T-helper 17 cell (primary cell): ENCODE results near the gene SNRPD3. TPM values are rescaled to one million over a fixed set of nuclear protein-coding genes. Genes with fewer than 3 reads are reported as not detected.

Experiments used
- ATAC-seq: fragments of 150-1000 bp; cut with Tn5 transposase; 2 replicates; pipeline ENCODE4 v1.10.0; 2021; ENCODE audit warnings: mild to moderate bottlenecking, moderate library complexity
- DNase-seq, 3 donors: peaks; one replicate each; pipeline versions ENCODE4 v3.0.0 to v3.0.0-alpha.2; 2020 to 2021
- H3K9me3 ChIP-seq: one replicate; pipeline ENCODE4 v1.7.0; 2013; ENCODE audit warnings: low read length, mild to moderate bottlenecking; ENCODE audit not compliant: control insufficient read depth, poor library complexity, severe bottlenecking
- H3K27ac Mint-ChIP-seq: one replicate; pipeline ENCODE4 v1.8.0; 2022; ENCODE audit warnings: mild to moderate bottlenecking, moderate library complexity, mixed read lengths
- H3K27me3 Mint-ChIP-seq: one replicate; pipeline ENCODE4 v1.8.0; 2022; ENCODE audit warnings: mixed read lengths
- H3K36me3 Mint-ChIP-seq: one replicate; pipeline ENCODE4 v1.8.0; 2022; ENCODE audit warnings: low read depth, mixed read lengths
- H3K4me1 Mint-ChIP-seq: one replicate; pipeline ENCODE4 v1.8.0; 2022; ENCODE audit warnings: mild to moderate bottlenecking, mixed read lengths
- H3K4me3 Mint-ChIP-seq: one replicate; pipeline ENCODE4 v1.8.0; 2022; ENCODE audit warnings: mild to moderate bottlenecking, moderate library complexity, mixed read lengths
- total RNA-seq, 4 donors: library from RNA in 2 of 4; stranded (reverse) in 2 of 4; gene quantifications; one replicate each; pipeline ENCODE4 v1.2.3 and lab custom pipeline; 2022 to 2026

SNRPD3 gene
- total RNA-seq, 2 donors from 2014 or later = 35.2 to 41.2 TPM

- H3K27ac Mint-ChIP-seq = no peak overlapping the region
- no peak overlapping the region for H3K4me3 Mint-ChIP-seq
- no peaks in the 10 kb centered on the region for H3K27me3 Mint-ChIP-seq
- H3K36me3 Mint-ChIP-seq = no peaks in the 10 kb centered on the region
- H3K9me3 ChIP-seq = no peaks in the 10 kb centered on the region
- H3K4me1 Mint-ChIP-seq = no peaks in the 10 kb centered on the region
- no peak for ATAC-seq
- DNase-seq = no peak
Measured at GRCh38 chr22:24584871-24585411, 29.1 kb downstream of the SNRPD3 start.

- H3K4me1 Mint-ChIP-seq = no peaks in the 10 kb centered on the region
- no peak overlapping the region for H3K27ac Mint-ChIP-seq
- H3K4me3 Mint-ChIP-seq = no peak overlapping the region
- DNase-seq (no peak), ATAC-seq (no peak)
- H3K27me3 Mint-ChIP-seq = no peaks in the 10 kb centered on the region
- no peaks in the 10 kb centered on the region for H3K36me3 Mint-ChIP-seq
- no peaks in the 10 kb centered on the region for H3K9me3 ChIP-seq
Measured at GRCh38 chr22:24585461-24585860, 29.7 kb downstream of the SNRPD3 start.

DNA sequence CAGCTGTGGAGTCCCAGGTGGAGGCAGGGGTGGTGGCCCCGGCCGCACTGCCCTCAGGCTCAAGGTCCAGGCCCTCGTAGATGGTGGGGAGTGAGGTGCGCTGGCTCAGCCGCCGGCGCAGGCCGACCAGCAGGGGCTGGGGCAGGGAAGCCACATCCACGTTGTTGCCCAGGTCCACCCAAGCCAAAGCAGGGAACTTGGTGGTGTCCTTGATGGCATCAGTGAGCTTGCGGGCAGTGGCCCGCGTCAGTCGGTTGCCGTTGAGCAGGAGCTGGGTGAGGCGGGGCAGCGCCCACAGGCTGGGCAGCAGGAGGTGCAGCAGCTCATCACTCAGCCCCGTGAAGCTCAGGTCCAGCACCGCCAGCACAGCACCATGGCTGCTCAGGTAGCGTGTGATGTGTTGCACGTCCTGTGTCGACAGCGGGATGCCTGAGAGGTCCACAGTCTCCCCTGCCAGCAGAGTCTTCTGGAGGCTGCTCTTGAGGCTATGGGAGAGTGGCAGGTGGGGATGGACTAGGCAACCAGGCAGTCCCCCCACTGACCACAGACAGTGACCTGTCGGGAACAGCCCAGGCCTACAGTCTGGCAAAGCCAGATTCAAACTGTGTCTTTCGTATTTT, 30.2 kb downstream of the SNRPD3 start:
- DNase-seq = no peak
- ATAC-seq = no peak
- Mint-ChIP-seq H3K36me3 (no peaks in the 10 kb centered on the region), H3K27me3 (no peaks in the 10 kb centered on the region), H3K27ac (no peak overlapping the region), H3K4me3 (no peak overlapping the region), H3K4me1 (no peaks in the 10 kb centered on the region)
- no peaks in the 10 kb centered on the region for H3K9me3 ChIP-seq

DNA sequence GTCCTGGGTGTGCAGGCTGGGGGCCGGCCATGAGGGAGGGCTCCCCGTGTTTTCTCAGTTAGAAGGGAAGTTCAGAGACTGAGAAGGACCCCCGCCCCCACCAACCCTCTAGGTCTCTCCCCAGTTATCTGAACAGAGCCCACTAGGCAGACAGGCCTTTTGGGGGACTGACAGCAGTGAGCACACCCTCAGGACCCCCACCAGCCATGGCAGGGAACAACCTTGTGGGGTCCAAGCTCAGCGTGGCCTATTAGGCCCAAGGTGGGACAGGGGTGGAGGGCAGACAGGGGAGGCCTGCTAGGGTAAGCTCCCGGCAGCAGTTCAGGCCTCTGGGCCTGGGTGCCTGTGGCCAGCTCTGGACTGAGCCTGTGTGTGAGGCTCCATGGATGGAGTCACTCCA, 31.5 kb downstream of the SNRPD3 start:
- Mint-ChIP-seq H3K27me3 (no peaks in the 10 kb centered on the region), H3K4me3 (no peak overlapping the region), H3K4me1 (peaks cover 3% of the 10 kb centered on the region), H3K27ac (no peak overlapping the region), H3K36me3 (no peaks in the 10 kb centered on the region)
- DNase-seq = no peak
- no peaks in the 10 kb centered on the region for H3K9me3 ChIP-seq
- no peak for ATAC-seq

DNA sequence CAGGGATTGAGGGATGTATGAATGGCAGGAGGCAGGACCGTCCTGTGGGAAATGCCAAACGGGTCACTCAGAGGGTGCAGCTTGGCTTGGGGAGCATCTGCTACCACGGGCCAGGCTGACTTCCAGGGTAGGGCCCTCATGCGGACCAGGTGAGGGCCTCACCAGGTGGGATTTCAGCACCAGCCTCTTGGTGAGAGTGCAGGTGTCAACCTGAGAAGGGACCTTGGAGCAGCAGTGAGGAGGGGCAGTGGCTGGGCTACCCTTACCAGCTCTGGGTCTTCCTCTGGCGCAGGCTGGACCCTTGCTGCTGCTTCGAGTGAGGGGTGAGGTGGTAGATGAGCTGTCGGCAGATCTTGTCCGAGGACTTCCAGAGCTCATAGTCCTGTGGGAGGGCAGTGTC, 32.1 kb downstream of the SNRPD3 start:
- H3K36me3 Mint-ChIP-seq = no peaks in the 10 kb centered on the region
- H3K9me3 ChIP-seq = no peaks in the 10 kb centered on the region
- no peaks in the 10 kb centered on the region for H3K27me3 Mint-ChIP-seq
- peaks cover 5% of the 10 kb centered on the region for H3K4me1 Mint-ChIP-seq
- H3K4me3 Mint-ChIP-seq = no peak overlapping the region
- no peak overlapping the region for H3K27ac Mint-ChIP-seq
- DNase-seq = no peak
- ATAC-seq = no peak

- Mint-ChIP-seq H3K36me3 (no peaks in the 10 kb centered on the region), H3K27ac (no peak overlapping the region), H3K27me3 (no peaks in the 10 kb centered on the region), H3K4me3 (no peak overlapping the region), H3K4me1 (peaks cover 5% of the 10 kb centered on the region)
- no peak for DNase-seq
- ATAC-seq = no peak
- H3K9me3 ChIP-seq = no peaks in the 10 kb centered on the region
Measured at GRCh38 chr22:24588381-24588756, 32.6 kb downstream of the SNRPD3 start.

DNA sequence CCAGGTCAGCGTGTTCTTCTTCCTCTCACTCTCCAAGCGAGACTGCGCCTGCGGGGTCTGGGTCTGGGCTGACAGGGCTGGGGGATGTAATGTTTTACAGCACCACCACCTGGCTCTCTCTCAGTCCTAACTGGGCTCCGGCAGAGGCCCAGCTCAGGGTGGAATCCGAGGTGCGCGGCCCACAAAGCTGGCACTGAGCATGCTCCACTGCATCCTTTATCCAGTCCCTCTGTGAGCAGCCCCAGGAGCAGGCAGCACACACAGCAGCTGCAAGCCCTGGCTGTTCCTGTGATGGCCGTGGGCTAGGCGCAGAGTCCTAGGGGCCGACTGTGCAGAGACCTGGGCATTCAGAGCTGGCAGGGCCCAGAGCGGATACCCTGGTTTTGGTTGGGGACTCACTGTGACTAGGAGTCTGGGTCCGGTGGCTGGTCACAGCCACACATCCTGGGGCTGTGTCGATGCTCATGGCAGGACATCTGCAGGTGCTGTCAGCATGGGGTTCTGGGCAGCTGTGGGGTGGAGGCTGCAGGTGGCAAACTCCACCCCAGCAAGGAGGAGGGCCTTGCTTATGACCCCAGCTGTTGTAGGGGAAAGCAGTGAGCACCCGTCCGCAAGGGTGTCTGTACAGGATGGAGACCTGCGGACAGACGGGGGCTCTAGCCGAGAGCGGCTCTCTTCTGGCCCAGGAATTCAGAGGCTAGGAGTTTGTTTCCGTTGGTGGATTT, 33.1 kb downstream of the SNRPD3 start:
- DNase-seq (no peak), ATAC-seq (no peak)
- Mint-ChIP-seq H3K27me3 (no peaks in the 10 kb centered on the region), H3K4me1 (peaks cover 5% of the 10 kb centered on the region), H3K27ac (no peak overlapping the region), H3K4me3 (no peak overlapping the region), H3K36me3 (no peaks in the 10 kb centered on the region)
- no peaks in the 10 kb centered on the region for H3K9me3 ChIP-seq

- no peak for DNase-seq
- no peaks in the 10 kb centered on the region for H3K36me3 Mint-ChIP-seq
- H3K27me3 Mint-ChIP-seq = no peaks in the 10 kb centered on the region
- ATAC-seq = no peak
- H3K4me3 Mint-ChIP-seq = no peak overlapping the region
- peaks cover 5% of the 10 kb centered on the region for H3K4me1 Mint-ChIP-seq
- H3K27ac Mint-ChIP-seq = no peak overlapping the region
- H3K9me3 ChIP-seq = no peaks in the 10 kb centered on the region
Measured at GRCh38 chr22:24589518-24590030, 33.8 kb downstream of the SNRPD3 start.

DNA sequence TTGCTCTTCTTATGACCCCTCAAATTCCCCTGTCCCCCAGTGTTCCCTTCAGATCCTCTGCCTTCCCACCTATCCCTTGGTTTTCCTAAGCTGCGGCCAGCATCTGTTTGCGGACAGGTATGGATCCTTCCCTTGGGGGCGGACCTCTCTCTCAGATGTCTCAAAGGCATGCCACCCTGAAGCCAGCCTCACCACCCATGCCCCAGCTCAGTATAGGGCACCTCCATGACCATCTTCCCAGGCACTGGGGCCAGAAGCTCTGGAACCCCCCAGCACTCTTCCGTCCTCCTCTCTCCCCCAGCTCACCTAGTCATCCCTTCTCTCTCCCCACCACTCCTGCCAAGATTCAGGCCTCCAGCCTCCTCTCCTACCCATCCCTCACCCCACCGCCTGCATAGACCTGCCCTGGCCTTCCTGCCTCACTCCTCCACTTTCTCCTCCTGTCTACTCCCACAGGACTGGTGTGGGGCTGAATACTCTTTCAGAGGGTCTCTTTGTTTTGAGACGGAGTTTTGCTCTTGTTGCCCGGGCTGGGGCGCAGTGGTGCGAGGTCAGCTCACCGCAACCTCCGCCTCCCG, 34.9 kb downstream of the SNRPD3 start:
- Mint-ChIP-seq H3K27me3 (no peaks in the 10 kb centered on the region), H3K27ac (peak overlapping the region; percentile 2), H3K36me3 (no peaks in the 10 kb centered on the region), H3K4me1 (peaks cover 5% of the 10 kb centered on the region), H3K4me3 (peak overlapping the region; percentile 31)
- DNase-seq (no peak), ATAC-seq (no peak)
- no peaks in the 10 kb centered on the region for H3K9me3 ChIP-seq

DNA sequence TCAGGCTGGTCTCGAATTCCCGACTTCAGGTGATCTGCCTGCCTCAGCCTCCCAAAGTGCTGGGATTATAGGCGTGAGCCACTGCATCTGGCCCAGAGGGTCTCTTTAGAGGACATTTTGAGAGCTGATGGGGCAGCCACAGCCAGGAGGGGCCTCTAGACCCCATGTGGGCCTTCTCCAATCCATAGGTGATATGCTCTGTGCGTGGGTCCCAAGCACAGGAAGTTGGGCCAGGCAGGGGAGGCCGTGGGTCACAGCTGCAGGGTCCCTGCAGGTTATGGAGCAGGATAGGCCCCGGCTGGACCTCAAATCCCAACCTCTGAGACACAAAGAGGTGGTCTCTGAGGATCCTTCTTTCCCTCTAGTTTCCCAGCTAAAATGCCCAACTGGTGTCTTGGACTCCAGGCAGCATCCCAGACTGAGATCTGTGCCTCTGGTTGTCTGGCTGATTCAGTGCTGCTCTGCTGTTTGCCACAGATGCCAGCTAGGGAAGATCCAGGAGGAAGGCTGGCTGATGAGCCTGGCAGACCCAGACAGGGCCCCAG, 35.6 kb downstream of the SNRPD3 start:
- no peaks in the 10 kb centered on the region for H3K9me3 ChIP-seq
- DNase-seq = no peak
- no peaks in the 10 kb centered on the region for H3K36me3 Mint-ChIP-seq
- H3K4me1 Mint-ChIP-seq = peaks cover 5% of the 10 kb centered on the region
- peak overlapping the region; percentile 21 for H3K4me3 Mint-ChIP-seq
- no peak for ATAC-seq
- no peaks in the 10 kb centered on the region for H3K27me3 Mint-ChIP-seq
- H3K27ac Mint-ChIP-seq = no peak overlapping the region

DNA sequence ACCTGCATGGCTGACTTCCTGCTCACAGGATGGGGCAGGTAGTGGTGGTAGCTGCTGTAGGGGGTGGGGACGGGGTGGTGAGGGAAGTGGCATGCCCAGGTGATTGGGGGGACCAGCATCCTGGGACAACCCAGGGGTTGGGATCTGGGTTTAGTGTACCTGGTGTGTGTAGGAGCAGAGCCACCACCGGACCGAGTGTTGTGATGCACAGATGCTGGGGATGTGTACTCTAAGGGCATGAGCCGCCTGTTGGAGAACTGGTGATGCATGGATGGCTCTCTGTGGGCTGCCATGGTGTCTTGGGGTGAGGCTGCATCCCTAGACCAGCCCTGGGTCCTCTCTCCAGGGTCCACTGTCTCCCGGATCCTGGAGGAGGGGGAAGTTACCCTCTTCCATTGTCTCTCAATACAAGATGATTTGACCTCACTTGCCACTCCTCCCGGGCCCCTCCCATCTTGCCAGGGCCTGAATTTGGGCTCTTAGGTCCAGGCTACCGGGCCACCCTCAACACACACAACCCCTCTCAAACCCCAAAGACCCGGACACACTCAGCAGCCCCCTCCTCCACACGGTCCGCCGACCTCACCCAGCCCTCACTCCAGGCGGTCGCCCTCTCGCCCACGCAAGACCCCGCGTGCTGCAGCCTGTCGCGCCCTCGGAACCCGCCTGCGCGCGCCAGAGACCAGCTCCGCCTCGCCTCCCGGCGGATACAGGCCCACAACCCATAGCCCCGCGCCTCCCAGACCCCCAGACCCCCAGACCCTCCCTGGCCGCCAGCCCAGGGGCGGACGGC, 36.5 kb downstream of the SNRPD3 start:
- H3K36me3 Mint-ChIP-seq = no peaks in the 10 kb centered on the region
- DNase-seq (no peak), ATAC-seq (no peak)
- peaks cover 5% of the 10 kb centered on the region for H3K4me1 Mint-ChIP-seq
- H3K27ac Mint-ChIP-seq = no peak overlapping the region
- H3K9me3 ChIP-seq = no peaks in the 10 kb centered on the region
- H3K27me3 Mint-ChIP-seq = no peaks in the 10 kb centered on the region
- H3K4me3 Mint-ChIP-seq = peak overlapping the region; percentile 87

DNA sequence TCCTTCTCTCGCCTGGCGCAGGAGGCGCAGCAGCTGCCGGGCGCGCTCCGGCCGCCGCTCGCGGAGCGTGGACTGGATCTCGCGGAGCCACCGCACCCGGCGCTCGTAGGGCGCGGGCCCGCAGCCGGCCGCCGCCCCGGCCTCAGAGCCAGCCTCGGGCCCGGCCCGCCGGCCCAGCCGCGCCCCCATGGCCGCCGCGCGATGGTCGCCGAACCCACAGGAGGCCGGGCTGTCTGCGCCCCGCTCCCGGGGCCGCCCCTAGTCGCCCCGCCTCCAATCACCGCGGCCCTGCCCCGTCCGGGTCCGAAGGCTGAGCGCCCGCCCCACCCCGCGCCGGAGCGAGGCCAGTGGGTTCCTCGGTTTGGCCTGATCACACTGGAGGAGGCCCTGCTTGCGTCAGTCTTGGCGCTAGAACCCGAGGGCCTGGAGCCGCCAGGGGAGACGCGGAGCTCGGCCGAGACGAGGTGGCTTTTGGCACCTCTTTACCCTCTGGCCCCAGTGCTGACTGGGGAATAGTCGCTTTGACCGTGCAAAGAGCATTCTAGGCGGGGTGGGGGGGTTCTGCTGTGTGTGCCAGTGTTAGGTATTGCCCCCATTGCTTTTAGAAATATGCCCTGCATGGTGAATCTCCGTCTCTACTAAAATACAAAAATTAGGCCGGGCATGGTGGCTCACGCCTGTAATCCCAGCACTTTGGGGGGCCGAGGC, 37.2 kb downstream of the SNRPD3 start, which contains the start of gene LRRC75B:
Gene LRRC75B, minus strand, starts transcription at position 223 of the 708 bp plus-strand sequence. Its CDS starts 34 bp downstream, at position 189.
- Mint-ChIP-seq H3K4me1 (peaks cover 5% of the 10 kb centered on the region), H3K27me3 (no peaks in the 10 kb centered on the region), H3K4me3 (peak within 1 kb of the TSS; percentile 87), H3K36me3 (no peaks in the 10 kb centered on the region), H3K27ac (no peak within 1 kb of the TSS)
- H3K9me3 ChIP-seq = no peaks in the 10 kb centered on the region
- ATAC-seq = peak; percentile 76
- DNase-seq = no peak
